GM18858 (cell line): ENCODE measurements around the gene EHBP1.
"Not testable (repeated sequence)": the region's sequence is repeated elsewhere in the genome, so short reads cannot be mapped to it uniquely, and the experiment has no call there.

Experiments
- ATAC-seq: cut with Tn5 transposase; IDR thresholded peaks from one replicate; pipeline ENCODE4 v1.9.1; 2021; ENCODE audit not compliant: unreplicated experiment

Gene EHBP1

DNA sequence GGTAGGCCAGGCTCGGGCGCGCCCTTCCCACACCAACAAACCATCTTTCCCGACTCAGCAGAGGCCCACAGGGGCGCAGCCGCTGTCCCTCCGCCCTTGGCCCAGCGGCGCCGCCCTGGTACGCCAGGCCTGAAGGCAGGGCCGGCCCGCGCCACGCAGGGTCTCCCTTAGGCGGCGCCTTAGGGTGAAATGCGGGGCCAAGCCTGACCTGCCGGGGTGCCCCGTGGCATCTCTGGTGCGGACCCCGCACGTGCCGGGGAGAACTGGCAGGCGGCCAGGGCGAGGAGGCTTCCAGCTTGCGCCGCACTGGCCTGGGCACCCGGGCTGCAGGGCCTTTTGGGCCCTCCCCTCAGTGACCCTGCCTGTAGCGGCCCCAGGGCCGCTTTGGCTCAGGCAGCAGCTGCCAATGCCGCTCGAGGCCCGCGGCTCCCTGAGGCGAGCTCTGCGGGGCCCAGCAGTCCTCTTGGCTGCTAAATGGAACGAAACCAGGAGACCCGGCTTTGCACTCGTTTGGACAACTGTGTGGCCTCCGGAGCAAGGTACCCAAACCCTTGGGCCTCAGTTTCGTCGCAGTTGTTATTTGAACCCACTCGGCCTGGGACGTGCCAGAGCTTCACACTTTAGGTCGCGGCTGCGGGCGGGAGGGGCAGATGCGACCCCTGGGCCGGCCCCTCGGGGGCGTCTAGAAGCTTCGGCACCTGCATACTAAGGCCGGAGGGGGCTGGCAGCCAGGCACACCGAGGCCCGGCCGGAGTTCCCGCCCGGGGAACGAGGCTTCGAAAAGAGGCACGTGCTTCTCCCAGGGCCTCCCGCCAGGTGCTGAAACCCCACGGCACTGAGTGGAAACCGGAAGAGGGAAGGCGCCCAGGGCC lies 353.6 kb downstream of the EHBP1 start:
- no peak for ATAC-seq

DNA sequence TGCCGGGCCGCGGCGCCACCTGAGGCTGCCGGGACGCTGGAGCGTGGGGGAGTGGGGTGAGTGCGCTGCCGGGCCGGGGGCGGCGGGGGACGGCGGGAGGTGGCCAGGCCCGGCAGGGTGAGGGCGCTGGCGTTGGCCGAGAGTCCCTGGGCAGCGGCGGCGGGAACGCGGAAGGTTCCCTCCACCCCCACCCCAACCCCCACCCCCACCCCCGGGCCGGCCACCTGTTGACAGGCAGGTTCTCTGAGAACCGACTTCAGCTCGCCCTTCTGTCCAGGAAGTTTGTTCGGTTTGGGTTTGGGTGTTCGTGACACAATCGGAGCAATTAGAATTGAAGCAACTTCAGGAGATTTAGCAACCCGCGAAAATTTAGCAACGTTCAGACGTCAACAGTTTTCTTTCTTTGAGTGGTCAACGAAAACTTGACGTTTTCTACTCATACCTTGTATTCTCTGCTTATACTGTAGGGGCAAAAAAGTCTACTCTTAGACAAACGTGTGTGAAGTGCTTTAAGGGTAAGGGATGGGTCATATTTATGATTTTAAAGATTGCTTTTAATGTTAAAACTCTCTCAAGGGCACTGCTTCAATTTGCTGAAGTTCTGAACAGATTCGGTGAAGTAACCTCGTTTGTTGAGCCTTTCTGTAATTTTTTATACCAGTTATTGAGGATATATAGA lies 354.4 kb downstream of the EHBP1 start:
- ATAC-seq: no peak

- no peak for ATAC-seq
Observed at GRCh38 chr2:63060472-63060991, 355.0 kb downstream of the EHBP1 start.

- no peak for ATAC-seq
Observed at GRCh38 chr2:63064197-63064596, 358.7 kb downstream of the EHBP1 start.

DNA sequence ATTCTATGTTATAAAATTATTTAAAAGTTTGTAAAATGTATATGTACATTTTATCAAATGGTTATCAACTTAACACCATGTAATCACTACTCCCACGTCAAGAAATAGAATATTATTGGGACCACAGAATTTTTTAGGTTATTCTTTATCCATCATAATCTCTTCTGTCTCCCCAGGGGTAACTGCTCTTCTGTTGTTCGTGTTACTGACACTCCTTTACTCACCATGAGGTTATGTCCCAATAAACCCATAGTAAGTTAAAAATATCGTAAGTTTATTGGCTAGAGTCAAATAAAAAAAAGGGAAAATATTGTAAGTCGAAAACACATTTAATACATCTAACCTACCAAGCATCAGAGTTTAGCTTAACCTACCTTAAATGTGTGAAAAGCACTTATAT lies 359.1 kb downstream of the EHBP1 start:
- no peak for ATAC-seq

GRCh38 chr2:63066265-63066664 lies 360.8 kb downstream of the EHBP1 start:
- no peak for ATAC-seq

GRCh38 chr2:63066838-63067237 lies 361.3 kb downstream of the EHBP1 start:
- ATAC-seq: no peak

DNA sequence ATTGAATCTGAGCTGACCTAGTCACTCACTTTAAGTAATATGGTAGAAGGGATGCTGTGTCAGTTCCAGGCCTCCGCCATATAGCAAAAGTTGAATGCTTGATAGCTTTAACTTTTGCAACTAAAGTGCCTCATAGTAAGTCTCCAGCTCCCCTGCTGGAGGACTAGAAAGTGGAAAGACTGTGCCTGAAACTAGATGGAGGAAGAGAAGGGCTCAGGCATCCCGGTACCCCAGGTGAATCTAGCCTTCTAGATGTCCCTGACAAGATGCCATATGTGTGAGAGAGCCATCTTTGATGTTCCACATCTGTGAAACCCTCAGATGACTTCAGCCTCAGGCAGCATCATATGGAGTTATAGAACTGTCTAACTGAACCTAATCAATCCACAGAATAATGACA lies 366.2 kb downstream of the EHBP1 start:
- ATAC-seq: no peak

- ATAC-seq: no peak
Observed at GRCh38 chr2:63073994-63074393, 368.5 kb downstream of the EHBP1 start.

GRCh38 chr2:63074399-63074798 lies 368.9 kb downstream of the EHBP1 start:
- ATAC-seq: not testable (repeated sequence)

GRCh38 chr2:63078852-63079606 lies 373.5 kb downstream of the EHBP1 start:
- ATAC-seq: no peak

- no peak for ATAC-seq
Observed at GRCh38 chr2:63081404-63081803, 375.9 kb downstream of the EHBP1 start.

DNA sequence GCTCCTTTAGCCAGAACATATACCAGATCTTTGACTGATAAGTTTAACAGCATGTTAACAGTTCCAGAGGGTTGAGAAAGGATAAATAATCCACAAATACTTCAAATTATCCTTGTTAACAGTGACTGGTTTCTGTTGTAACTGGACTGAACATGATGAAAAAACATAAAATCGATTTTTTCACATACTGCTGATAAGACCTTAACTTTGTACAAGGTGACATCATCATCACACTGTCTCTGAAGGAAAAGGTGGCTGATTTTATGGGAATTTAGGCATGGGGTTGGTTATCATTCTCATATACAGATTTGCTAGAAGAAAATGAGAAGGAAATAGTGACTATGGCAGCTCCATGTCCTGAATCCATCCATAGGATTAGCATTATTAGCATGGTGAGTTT lies 381.2 kb downstream of the EHBP1 start:
- ATAC-seq: no peak

DNA sequence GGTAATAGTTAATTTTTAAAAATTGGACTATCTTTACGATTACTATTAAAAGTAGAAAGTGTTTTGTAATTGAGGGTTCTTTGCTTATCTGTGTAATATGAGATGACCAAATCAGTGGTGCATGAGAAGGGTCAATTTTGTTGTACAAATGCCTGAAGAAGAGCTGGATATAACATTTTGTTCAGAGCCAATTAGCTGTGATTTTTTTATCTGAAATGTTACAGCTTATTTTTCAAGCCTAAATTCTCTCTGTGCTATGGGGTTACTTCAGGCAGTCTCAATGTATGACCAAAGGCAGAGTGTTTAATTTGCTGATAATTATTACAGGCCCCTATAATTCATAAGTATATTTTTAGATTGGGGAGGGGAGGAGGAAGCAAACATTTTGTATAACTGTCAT lies 386.9 kb downstream of the EHBP1 start:
- no peak for ATAC-seq

DNA sequence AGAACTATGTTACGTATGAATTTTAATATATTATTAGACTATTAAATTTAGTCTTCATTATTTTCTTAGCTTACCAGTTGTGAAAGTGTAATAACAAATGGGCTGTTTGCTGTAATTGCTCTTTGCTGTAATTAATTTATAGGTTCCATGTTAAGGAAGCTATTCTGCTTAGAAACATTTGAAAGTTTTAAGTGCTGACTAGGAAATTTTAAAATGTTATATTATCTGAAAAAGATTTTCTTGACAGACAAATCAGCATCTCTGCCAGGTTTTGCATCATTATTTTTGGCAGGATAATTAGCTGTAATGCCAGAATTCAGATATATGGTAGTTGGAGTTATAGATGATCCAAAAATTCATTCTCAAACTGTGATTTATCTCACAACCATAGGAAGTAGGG lies 387.3 kb downstream of the EHBP1 start:
- no peak for ATAC-seq

GRCh38 chr2:63093502-63093901 lies 388.0 kb downstream of the EHBP1 start:
- ATAC-seq: no peak
